ENCODE data around the gene IL18BP.
A peak's percentile ranks its signal among the peaks of the same experiment; 100 is the strongest.

IL18BP gene

DNA sequence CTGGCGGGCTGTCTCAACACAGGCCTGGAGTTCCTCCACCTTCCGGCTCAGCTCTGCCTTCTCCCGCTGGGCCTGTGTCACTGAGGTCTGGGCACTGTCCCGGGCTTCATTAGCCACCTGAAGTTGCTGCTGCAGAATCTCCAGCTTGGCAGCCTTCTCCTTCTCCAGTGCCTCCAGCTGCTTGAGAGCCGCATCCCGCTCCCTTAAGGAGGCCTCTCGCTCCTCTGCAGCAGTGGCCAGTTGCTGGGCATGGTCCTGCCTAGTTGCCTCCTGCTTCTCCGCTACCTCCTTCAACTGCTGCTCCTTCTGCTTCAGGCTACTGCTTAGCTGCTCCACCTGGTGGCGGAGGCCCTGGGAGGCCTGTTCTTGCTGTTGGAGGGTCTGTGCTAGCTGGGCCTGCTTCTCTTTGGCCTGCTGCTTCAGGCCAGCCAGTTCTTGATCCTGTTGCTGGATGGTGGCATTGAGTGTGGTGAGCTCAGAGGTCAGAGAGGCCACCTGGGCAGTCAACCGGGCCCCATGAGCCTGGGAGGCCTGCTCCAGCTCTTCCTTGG lies 16.9 kb downstream of the IL18BP start:
- TF ChIP-seq, protein P1, sequence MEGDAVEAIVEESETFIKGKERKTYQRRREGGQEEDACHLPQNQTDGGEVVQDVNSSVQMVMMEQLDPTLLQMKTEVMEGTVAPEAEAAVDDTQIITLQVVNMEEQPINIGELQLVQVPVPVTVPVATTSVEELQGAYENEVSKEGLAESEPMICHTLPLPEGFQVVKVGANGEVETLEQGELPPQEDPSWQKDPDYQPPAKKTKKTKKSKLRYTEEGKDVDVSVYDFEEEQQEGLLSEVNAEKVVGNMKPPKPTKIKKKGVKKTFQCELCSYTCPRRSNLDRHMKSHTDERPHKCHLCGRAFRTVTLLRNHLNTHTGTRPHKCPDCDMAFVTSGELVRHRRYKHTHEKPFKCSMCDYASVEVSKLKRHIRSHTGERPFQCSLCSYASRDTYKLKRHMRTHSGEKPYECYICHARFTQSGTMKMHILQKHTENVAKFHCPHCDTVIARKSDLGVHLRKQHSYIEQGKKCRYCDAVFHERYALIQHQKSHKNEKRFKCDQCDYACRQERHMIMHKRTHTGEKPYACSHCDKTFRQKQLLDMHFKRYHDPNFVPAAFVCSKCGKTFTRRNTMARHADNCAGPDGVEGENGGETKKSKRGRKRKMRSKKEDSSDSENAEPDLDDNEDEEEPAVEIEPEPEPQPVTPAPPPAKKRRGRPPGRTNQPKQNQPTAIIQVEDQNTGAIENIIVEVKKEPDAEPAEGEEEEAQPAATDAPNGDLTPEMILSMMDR (conservative IDR thresholded peaks at IDR 0.05; ENCODE audit: control insufficient read depth, insufficient read depth, low read depth, low read length) = peak; percentile 45
- peak; percentile 35 for DNase-seq (ENCODE audit: low read depth)
- no peak overlapping the region for H3K4me3 ChIP-seq (ENCODE audit: control insufficient read depth, low read depth, low read length)

DNA sequence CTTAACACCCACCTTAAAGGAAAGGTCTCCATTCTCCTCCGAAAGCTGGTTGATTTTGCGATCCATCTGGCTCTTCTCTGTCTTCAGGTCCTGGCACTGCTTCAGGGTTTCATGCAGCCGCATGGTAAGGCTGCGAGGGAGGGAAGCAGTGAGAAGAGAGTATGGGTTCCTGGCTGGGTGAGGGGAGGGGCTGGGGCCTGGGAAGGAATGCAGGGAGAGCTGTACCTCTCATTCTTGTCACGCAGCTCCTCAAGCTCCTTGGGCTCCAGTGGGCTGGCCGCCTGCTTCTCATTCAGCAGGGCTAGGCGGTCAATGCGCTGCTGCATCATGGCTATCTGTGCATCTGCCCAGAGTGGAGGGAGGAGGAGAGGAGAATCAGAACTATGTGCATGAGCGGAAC lies 19.5 kb downstream of the IL18BP start:
- H3K4me3 ChIP-seq (ENCODE audit: control insufficient read depth, low read depth, low read length) = no peak overlapping the region
- no peak for DNase-seq (ENCODE audit: low read depth)
- TF ChIP-seq, protein P1 (conservative IDR thresholded peaks at IDR 0.05; ENCODE audit: control insufficient read depth, insufficient read depth, low read depth, low read length) = no peak

DNA sequence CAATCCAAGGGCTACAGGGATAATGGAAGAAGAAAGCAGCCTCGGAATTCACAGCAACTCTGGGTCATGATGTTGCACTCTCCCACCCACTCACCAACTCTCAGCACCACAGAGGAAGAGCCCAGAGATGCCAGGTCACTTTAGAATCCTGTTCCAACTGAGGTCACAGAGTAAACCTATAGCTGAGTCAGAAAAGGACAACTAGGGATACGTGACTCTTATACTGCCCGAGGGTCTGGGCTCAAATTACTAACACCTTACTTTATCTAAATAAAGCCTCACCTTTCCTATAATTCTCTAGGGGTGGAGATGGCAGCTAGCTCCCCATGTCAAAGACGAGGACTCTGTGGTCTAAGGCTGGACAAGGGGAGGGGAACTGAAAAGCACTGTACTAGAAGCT lies 24.6 kb downstream of the IL18BP start:
- DNase-seq (ENCODE audit: low read depth) = no peak
- TF ChIP-seq, protein P1 (conservative IDR thresholded peaks at IDR 0.05; ENCODE audit: control insufficient read depth, insufficient read depth, low read depth, low read length) = no peak
- no peak overlapping the region for H3K4me3 ChIP-seq (ENCODE audit: control insufficient read depth, low read depth, low read length)

DNA sequence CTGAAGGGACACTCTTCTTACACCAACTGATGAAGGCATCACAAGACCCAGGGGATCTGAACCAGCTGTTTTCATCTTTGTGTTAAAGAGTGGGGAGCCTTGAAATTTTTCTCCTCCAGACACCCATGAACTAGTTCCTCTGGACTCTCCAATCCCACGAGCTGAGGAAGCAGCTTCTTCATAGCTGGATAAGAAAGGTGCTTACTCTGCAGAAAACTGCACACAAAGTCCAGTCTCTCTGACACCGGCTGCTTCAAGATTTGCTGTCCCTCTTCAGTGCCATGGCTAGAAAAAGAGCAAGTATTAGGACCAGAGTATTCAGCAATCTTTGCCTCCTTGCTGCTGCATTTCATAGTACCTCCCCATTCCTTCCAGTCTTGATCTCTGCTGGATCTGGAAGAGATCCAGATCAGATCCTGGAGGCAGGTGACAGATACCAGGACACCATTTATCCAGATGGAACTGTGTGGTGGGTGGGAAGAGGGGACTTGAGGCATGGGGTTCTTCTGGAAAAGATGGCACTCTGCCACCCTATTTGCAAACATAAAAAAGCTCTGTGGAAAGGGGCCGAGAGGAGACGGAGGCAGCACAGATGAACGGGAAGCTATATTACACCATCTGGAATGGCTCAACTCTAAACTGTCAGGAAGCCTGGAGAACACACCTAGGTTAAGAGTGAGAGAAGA lies 25.5 kb downstream of the IL18BP start:
- TF ChIP-seq, protein P1 (conservative IDR thresholded peaks at IDR 0.05; ENCODE audit: control insufficient read depth, insufficient read depth, low read depth, low read length) = no peak
- H3K4me3 ChIP-seq (ENCODE audit: control insufficient read depth, low read depth, low read length) = no peak overlapping the region
- no peak for DNase-seq (ENCODE audit: low read depth)

DNA sequence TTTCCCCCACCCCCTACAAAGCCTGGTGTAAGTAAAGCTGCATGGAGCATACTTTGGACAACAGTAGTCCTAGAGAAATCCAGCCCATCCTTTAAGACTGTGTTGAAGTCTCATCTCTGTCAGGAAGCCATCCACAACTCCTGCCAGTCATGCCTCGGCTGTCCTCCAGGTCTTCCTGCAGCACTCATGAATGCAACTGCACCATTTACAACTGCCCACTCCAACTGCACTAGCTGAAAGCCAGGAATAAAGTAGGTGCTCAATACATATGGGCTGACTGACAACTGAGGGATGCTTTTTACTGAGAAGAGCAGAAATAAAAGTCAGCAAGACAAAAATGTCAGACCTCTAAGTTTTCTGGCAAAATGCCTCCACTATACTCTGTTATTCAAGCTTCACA lies 27.4 kb downstream of the IL18BP start:
- no peak for DNase-seq (ENCODE audit: low read depth)
- H3K4me3 ChIP-seq (ENCODE audit: control insufficient read depth, low read depth, low read length) = no peak overlapping the region
- TF ChIP-seq, protein P1 (conservative IDR thresholded peaks at IDR 0.05; ENCODE audit: control insufficient read depth, insufficient read depth, low read depth, low read length) = no peak

DNA sequence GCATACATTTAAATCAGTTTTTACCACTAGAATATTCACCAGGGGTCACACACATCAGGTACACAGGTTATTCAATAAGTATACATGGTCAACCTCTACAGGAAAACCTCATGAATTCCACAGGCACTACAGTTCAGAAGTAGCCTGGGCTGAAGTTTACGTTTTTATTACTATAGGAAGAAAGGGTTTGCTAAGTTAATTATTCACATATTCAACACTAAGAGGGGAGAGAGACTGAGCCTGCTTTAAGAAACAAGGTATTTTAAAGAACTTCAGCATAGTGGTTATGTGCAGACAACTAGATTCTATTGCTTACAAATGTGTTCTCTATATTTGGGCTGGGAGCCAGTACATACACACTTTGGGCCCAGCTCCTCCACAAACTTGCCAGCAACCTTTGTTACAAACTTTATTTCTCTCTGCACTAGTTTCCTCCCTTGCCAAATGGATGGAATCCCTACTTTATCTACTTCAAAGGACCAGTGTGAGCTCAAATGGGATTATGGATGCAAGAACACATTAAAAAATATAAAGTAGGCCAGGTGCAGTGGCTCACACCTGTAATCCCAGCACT lies 31.9 kb downstream of the IL18BP start:
- TF ChIP-seq, protein P1 (conservative IDR thresholded peaks at IDR 0.05; ENCODE audit: control insufficient read depth, insufficient read depth, low read depth, low read length) = no peak
- no peak for DNase-seq (ENCODE audit: low read depth)
- H3K4me3 ChIP-seq (ENCODE audit: control insufficient read depth, low read depth, low read length) = no peak overlapping the region

Data from fibroblast of mammary gland (primary cell).